CD4-positive, alpha-beta T cell (primary cell): ENCODE measurements around the gene ABCB9. TPM values are rescaled to one million over a fixed set of nuclear protein-coding genes. Genes with fewer than 3 reads are reported as not detected.
A peak's percentile ranks its signal among the peaks of the same experiment; 100 is the strongest.

ENCODE experiments used
- ATAC-seq: fragments of 200-7000 bp; cut with Tn5 transposase; one replicate; pipeline ENCODE4 v1.10.0; 2022; ENCODE audit warnings: mild to moderate bottlenecking; ENCODE audit not compliant: poor library complexity
- CTCF ChIA-PET: fragments of 350-600 bp; sonication (Branson Sonifier 250); formaldehyde crosslinking; loops from one replicate; lab custom pipeline; 2021; ENCODE audit warnings: antibody characterized with exemption, inconsistent platforms; lab: Charles Lee
- POLR2A ChIA-PET: fragments of 350-600 bp; sonication (Branson Sonifier 250); formaldehyde crosslinking; loops from one replicate; lab custom pipeline; 2021; ENCODE audit warnings: antibody characterized with exemption, inconsistent platforms; lab: Charles Lee
- DNase-seq, 14 experiments: peaks; one replicate each; pipeline ENCODE4 v3.0.0-alpha.2; 2013 to 2020; ENCODE audit warnings: mixed read lengths in 2 of 14
- H3K27ac ChIP-seq, 2 donors: one replicate each; pipeline versions ENCODE4 v1.5.1 to v1.7.0; 2013; ENCODE audit warnings: low read length in 2 of 2, low read depth in 1 of 2, mild to moderate bottlenecking in 1 of 2
- H3K27me3 ChIP-seq, 2 experiments: 1 replicate in 1 of 2; 2 replicates in 1 of 2; pipeline versions ENCODE4 v1.6.1 to v1.7.0; 2013; ENCODE audit warnings: low read length in 2 of 2, control low read depth in 1 of 2, mild to moderate bottlenecking in 1 of 2, moderate library complexity in 1 of 2; ENCODE audit not compliant: insufficient read depth in 2 of 2, control insufficient read depth in 1 of 2
- H3K36me3 ChIP-seq: one replicate; pipeline ENCODE4 v1.6.1; 2013; ENCODE audit warnings: low read length, control low read depth; ENCODE audit not compliant: insufficient read depth
- H3K4me1 ChIP-seq: one replicate; pipeline ENCODE4 v1.6.1; 2013; ENCODE audit warnings: low read length, control low read depth; ENCODE audit not compliant: insufficient read depth
- H3K4me3 ChIP-seq: one replicate; pipeline ENCODE4 v1.5.1; 2013; ENCODE audit warnings: mild to moderate bottlenecking, low read length, moderate library complexity
- H3K9me3 ChIP-seq, 2 experiments: 1 replicate in 1 of 2; 2 replicates in 1 of 2; pipeline versions ENCODE4 v1.6.1 to v1.7.0; 2013; ENCODE audit warnings: low read length in 2 of 2, mild to moderate bottlenecking in 2 of 2, control low read depth in 1 of 2, moderate library complexity in 1 of 2; ENCODE audit not compliant: control insufficient read depth in 1 of 2, insufficient read depth in 1 of 2
- H3K27ac Mint-ChIP-seq: one replicate; pipeline ENCODE4 v1.8.0; 2020; ENCODE audit warnings: mixed read lengths
- H3K27me3 Mint-ChIP-seq: one replicate; pipeline ENCODE4 v1.8.0; 2021; ENCODE audit warnings: mixed read lengths
- H3K36me3 Mint-ChIP-seq: one replicate; pipeline ENCODE4 v1.8.0; 2021; ENCODE audit warnings: low read depth, mixed read lengths
- H3K4me1 Mint-ChIP-seq: one replicate; pipeline ENCODE4 v1.8.0; 2021; ENCODE audit warnings: low read depth, mixed read lengths
- H3K4me3 Mint-ChIP-seq: one replicate; pipeline ENCODE4 v1.8.0; 2020; ENCODE audit warnings: mild to moderate bottlenecking, mixed read lengths
- H3K9me3 Mint-ChIP-seq: one replicate; pipeline ENCODE4 v1.8.0; 2020; ENCODE audit warnings: mixed read lengths
- intact Hi-C, 2 experiments: fragments of 100-400 bp; cut with DNase I in 1 of 2; cut with micrococcal nuclease in 1 of 2; formaldehyde crosslinking; loops; one replicate each; pipeline versions ENCODE4 v1.15.1 to v1.9.0; 2023 to 2025; cut with DNase I, micrococcal nuclease
- total RNA-seq, 174 experiments: library from RNA in 2 of 174; stranded (reverse) in 2 of 174; gene quantifications; one replicate each; pipeline ENCODE4 v1.2.3 and lab custom pipeline; 2021 to 2026
- TF ChIP-seq, protein P1 (sequence below): fragments of 200-600 bp; IDR thresholded peaks from one replicate; pipeline ENCODE4 v1.8.0; 2022; ENCODE audit warnings: antibody characterized with exemption, mild to moderate bottlenecking

The ABCB9 gene
- total RNA-seq, 2 experiments from 2014 or later = 5.4 to 6.2 TPM

DNA sequence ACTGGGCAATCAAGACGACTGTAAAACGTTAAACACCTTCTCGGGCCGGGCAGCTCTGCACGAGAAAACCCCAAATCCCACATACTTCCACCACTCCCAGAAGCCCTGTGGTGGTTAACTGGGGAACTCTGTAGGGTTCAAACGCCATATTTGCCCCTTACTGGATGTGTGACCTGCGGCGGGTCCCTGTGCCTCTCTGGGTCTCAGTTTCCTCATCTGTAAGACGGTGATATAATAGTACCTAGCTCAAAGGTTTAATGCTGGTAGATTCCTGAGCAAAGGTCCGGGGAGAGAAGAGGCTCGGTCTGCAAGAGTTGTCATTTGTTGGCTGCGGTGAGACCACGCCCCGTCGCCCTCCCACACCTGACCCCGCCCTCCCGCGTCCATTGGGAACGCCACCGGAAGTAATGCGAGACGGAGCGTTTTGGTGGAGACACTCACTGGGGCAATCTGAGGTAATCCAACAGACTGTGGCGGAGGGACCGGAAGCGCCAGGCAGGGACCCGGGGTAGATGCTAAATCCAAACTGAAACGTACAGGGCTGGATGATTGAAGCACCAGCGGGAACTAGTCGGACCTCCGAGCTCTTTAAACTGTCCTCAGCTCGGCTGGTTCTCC is 8.1 kb upstream of the ABCB9 start:
- Histone ChIP-seq H3K36me3 (peaks cover 15% of the 10 kb centered on the region), H3K27me3 (no peaks in the 10 kb centered on the region), H3K4me1 (peaks cover 49% of the 10 kb centered on the region), H3K9me3 (no peaks in the 10 kb centered on the region), H3K4me3 (peak overlapping the region; percentile 97), H3K27ac (peak overlapping the region; percentile 99 to 100)
- peak; percentile 97 to 99 (median 99) for DNase-seq
- Mint-ChIP-seq H3K4me1 (peaks cover 29% of the 10 kb centered on the region), H3K9me3 (no peaks in the 10 kb centered on the region), H3K36me3 (peaks cover 17% of the 10 kb centered on the region), H3K27ac (peak overlapping the region; percentile 98), H3K27me3 (no peaks in the 10 kb centered on the region), H3K4me3 (peak overlapping the region; percentile 98)
- ATAC-seq = peak; percentile 81
- CTCF ChIA-PET = no interaction called here
- intact Hi-C loops = loop anchor here (1.0 to 10.0 kb wide), 6 partner anchors 8 to 1507 kb away; partner anchors contain the start of genes ABCB9 (in 1 of the 2), DIABLO (in 1 of the 2), KNTC1 (in 1 of the 2) and MPHOSPH9 (in 1 of the 2)
- POLR2A ChIA-PET = interaction anchor here (0.6 to 3.1 kb wide), 22 partner anchors 8 to 484 kb away, joined by 3 to 58 read pairs (median 5); partner anchors contain the start of genes ABCB9, HIP1R, MPHOSPH9 and MTRFR
- TF ChIP-seq, protein P1, sequence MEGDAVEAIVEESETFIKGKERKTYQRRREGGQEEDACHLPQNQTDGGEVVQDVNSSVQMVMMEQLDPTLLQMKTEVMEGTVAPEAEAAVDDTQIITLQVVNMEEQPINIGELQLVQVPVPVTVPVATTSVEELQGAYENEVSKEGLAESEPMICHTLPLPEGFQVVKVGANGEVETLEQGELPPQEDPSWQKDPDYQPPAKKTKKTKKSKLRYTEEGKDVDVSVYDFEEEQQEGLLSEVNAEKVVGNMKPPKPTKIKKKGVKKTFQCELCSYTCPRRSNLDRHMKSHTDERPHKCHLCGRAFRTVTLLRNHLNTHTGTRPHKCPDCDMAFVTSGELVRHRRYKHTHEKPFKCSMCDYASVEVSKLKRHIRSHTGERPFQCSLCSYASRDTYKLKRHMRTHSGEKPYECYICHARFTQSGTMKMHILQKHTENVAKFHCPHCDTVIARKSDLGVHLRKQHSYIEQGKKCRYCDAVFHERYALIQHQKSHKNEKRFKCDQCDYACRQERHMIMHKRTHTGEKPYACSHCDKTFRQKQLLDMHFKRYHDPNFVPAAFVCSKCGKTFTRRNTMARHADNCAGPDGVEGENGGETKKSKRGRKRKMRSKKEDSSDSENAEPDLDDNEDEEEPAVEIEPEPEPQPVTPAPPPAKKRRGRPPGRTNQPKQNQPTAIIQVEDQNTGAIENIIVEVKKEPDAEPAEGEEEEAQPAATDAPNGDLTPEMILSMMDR = no peak

GRCh38 chr12:122969676-122970075 is 3.4 kb upstream of the ABCB9 start:
- H3K27ac Mint-ChIP-seq = no peak overlapping the region
- DNase-seq = no peak

GRCh38 chr12:122968104-122968503 is 1.8 kb upstream of the ABCB9 start:
- H3K36me3 Mint-ChIP-seq = no peaks in the 10 kb centered on the region
- H3K27ac Mint-ChIP-seq = no peak overlapping the region
- ChIA-PET CTCF (no interaction called here), POLR2A (interaction anchor here (0.5 kb wide), 1 partner anchor 261 kb away, joined by 3 read pairs; no protein-coding TSS in a partner anchor)
- Histone ChIP-seq H3K27me3 (no peaks in the 10 kb centered on the region), H3K36me3 (no peaks in the 10 kb centered on the region), H3K4me1 (peaks cover 22% of the 10 kb centered on the region), H3K27ac (no peak overlapping the region), H3K4me3 (no peak overlapping the region), H3K9me3 (no peaks in the 10 kb centered on the region)
- DNase-seq = no peak
- H3K4me3 Mint-ChIP-seq = no peak overlapping the region
- no peak for ATAC-seq
- intact Hi-C loops = loop anchor here in 1 of 2 experiments (5.0 kb wide), 1 partner anchor 394 kb away; the partner anchor contains the start of gene SBNO1
- H3K4me1 Mint-ChIP-seq = peaks cover 5% of the 10 kb centered on the region
- H3K9me3 Mint-ChIP-seq = no peaks in the 10 kb centered on the region
- TF ChIP-seq, protein P1 = no peak
- H3K27me3 Mint-ChIP-seq = no peaks in the 10 kb centered on the region

More at GRCh38 chr12:122969676-122970075, 3.4 kb upstream of the ABCB9 start:
- no peaks in the 10 kb centered on the region for H3K9me3 Mint-ChIP-seq
- peaks cover 5% of the 10 kb centered on the region for H3K36me3 Mint-ChIP-seq
- H3K4me3 Mint-ChIP-seq = peak overlapping the region; percentile 7
- no peaks in the 10 kb centered on the region for H3K27me3 Mint-ChIP-seq
- ChIA-PET POLR2A (interaction anchor here (0.6 to 0.9 kb wide), 2 partner anchors 263 to 889 kb away, joined by 3 read pairs; partner anchors contain the start of genes MPHOSPH9 and MTRFR), CTCF (no interaction called here)
- H3K36me3 ChIP-seq = no peaks in the 10 kb centered on the region
- no peaks in the 10 kb centered on the region for H3K27me3 ChIP-seq
- H3K27ac ChIP-seq = no peak overlapping the region
- intact Hi-C loops = loop anchor here in 1 of 2 experiments (5.0 to 10.0 kb wide), 4 partner anchors 393 to 1502 kb away; partner anchors contain the start of genes DIABLO, KNTC1, RSRC2 and SBNO1
- no peak for ATAC-seq
- no peak overlapping the region for H3K4me3 ChIP-seq
- H3K4me1 Mint-ChIP-seq = peaks cover 12% of the 10 kb centered on the region
- TF ChIP-seq, protein P1 = no peak
- H3K4me1 ChIP-seq = peaks cover 28% of the 10 kb centered on the region
- H3K9me3 ChIP-seq = no peaks in the 10 kb centered on the region
